Measurements from ENCODE around the gene BCL3.

The BCL3 gene

GRCh38 chr19:44746946-44747738 lies 1.4 kb upstream of the BCL3 start (continued):
- TF ChIP-seq ZBTB10 (tag by site-specific recombination; IDR thresholded peaks at IDR 0.05) (peak; percentile 89), ZNF501 (tag by site-specific recombination; IDR thresholded peaks at IDR 0.05) (no peak), ZNF560 (tag by site-specific recombination; IDR thresholded peaks at IDR 0.05; ENCODE audit: borderline replicate concordance) (no peak), ZNF10 (tag by site-specific recombination; IDR thresholded peaks at IDR 0.05) (no peak), ZNF266 (tag by site-specific recombination; IDR thresholded peaks at IDR 0.05; ENCODE audit: low read depth) (no peak), ZSCAN16 (tag by site-specific recombination; IDR thresholded peaks at IDR 0.05) (no peak), ELK4 (IDR thresholded peaks at IDR 0.05; ENCODE audit: borderline replicate concordance, low read depth, low read length) (no peak), REPIN1 (tag by site-specific recombination; IDR thresholded peaks at IDR 0.05; ENCODE audit: low read depth) (no peak), ZNF658 (tag by site-specific recombination; IDR thresholded peaks at IDR 0.05) (no peak), ZNF48 (tag by site-specific recombination; IDR thresholded peaks at IDR 0.05) (no peak), ZBTB20 (tag by site-specific recombination; IDR thresholded peaks at IDR 0.05) (no peak), ZNF155 (tag by site-specific recombination; IDR thresholded peaks at IDR 0.05) (no peak), TCF7L2 (IDR thresholded peaks at IDR 0.05; ENCODE audit: borderline replicate concordance, low read depth, low read length) (no peak), ZNF654 (tag by site-specific recombination; IDR thresholded peaks at IDR 0.05; ENCODE audit: low read depth) (no peak), ZBTB26 (tag by site-specific recombination; optimal IDR thresholded peaks at IDR 0.05) (no peak), ZNF16 (tag by site-specific recombination; IDR thresholded peaks at IDR 0.05; ENCODE audit: low read depth) (no peak), ZFP41 (tag by site-specific recombination; IDR thresholded peaks at IDR 0.05; ENCODE audit: borderline replicate concordance) (no peak), ZNF302 (tag by site-specific recombination; IDR thresholded peaks at IDR 0.05; ENCODE audit: low read depth) (no peak), KLF17 (tag by site-specific recombination; IDR thresholded peaks at IDR 0.05) (0 out of 2 replicates have a peak, but pooled peaks have one; percentile 25), ZNF121 (tag by site-specific recombination; IDR thresholded peaks at IDR 0.05) (no peak), ZNF341 (tag by site-specific recombination; IDR thresholded peaks at IDR 0.05; ENCODE audit: low read depth) (no peak), ZNF610 (tag by site-specific recombination; IDR thresholded peaks at IDR 0.05; ENCODE audit: borderline replicate concordance) (no peak), ZEB2 (tag by site-specific recombination; IDR thresholded peaks at IDR 0.05) (peak; percentile 35; the same call in 1 of the 2 replicates), ZBTB49 (tag by site-specific recombination; IDR thresholded peaks at IDR 0.05; ENCODE audit: low read depth) (no peak), ZNF311 (tag by site-specific recombination; IDR thresholded peaks at IDR 0.05; ENCODE audit: borderline replicate concordance) (no peak), ZSCAN18 (tag by site-specific recombination; IDR thresholded peaks at IDR 0.05) (no peak)
